HG02798 (cell line): Measurements from ENCODE around the gene LYSET.
"Not testable (repeated sequence)": the region's sequence is repeated elsewhere in the genome, so short reads cannot be mapped to it uniquely, and the experiment has no call there.

Experiments used
- ATAC-seq: cut with Tn5 transposase; IDR thresholded peaks from one replicate; pipeline ENCODE4 v1.9.1; 2021; ENCODE audit warnings: mild to moderate bottlenecking; ENCODE audit not compliant: unreplicated experiment, poor library complexity

LYSET gene, protein sequence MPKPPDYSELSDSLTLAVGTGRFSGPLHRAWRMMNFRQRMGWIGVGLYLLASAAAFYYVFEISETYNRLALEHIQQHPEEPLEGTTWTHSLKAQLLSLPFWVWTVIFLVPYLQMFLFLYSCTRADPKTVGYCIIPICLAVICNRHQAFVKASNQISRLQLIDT

DNA sequence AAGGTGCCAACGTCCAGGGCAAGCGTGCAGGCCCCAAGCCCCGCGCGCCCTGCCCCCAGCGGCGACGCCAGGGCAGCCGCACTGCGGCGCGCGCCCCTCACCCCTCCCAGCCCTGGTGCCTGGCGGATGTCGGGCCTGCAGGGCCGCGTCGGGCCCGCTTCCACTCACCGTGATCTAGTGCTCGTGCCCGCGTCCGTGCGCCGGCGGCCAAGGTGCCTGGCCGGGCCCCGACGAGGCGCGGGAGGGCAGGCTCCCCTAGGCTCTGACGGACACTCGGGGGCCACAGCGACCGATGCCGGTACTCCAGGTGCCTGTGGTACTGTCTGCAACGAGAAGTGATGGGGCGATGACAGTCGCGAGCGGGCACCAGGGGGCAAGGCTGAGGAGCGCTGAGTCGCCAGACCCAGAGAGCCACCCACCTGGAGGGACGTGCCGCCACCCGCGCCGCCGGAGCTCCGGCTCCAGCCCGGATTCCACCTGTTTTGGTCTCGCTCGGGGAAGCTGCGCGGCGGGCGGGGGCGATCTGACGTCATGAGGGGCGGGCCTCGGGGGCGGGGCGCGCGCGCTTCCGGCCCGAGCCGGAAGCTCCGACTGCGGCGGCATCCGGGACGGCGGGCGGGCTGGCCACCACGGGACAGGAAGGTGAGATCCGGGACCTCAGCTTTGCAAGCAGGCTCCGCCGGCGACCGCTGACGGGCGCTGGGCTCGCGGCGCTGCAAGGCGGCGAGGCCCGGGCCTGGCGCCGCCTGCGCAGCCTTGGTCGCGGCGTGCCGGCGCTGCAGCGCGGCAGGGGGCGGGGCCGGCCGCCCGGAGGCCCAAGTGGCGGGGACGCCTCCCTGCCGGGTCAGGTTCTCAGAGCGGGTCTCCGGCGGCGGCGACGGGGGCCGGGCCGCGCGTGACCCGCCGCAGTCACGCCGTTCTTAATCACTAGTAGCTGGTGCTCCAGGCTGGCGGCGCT lies at the start of gene LYSET, which contains the start of gene MOAP1:
TSS of gene LYSET (plus strand) at position 927 of the 958 bp plus-strand sequence. CDS start 89 bp downstream, outside the sequence.
TSS of gene MOAP1 (minus strand) at position 507 of the 958 bp plus-strand sequence. CDS start 655 bp downstream, outside the sequence.
- peak; percentile 87 for ATAC-seq

DNA sequence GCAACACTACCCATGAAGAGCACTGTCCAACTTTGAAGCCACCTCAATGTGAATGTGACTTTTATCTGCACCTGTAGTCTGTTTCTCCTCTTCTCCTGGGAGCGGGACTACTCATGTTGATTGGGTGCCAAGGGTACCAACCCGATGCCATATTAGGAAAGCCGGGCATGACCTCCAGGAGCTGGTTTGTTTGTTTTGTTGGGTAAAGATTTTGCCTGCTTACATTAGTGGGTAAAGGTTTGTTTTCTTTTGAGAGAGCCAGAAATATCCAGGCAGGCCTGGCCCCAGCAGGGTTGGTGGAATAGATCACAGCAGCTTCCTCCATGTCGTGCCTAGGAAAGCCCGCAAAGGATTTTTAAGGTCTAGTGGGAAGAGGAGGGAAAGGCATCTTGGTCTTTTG lies 49.7 kb upstream of the LYSET start:
- ATAC-seq: no peak

DNA sequence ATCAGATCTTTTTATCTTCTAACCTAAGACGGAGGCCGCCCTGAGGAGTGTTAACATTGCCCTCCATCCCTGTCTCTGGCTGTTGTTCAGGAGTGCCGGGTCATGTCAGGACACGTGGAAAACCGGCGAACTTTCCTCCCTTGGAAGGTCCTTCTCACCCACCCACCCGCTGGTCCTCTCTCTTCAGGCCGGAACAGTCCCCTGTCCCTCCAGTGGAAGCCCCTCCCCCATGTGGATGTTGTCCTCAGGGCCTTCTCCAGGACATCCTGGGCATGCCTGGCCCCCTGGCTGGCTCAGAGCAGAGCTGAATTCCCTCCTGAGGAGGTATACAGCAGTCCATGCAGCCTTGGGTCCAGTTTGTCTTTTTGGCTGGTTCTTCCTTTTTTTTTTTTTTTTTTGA lies 49.1 kb upstream of the LYSET start:
- no peak for ATAC-seq

DNA sequence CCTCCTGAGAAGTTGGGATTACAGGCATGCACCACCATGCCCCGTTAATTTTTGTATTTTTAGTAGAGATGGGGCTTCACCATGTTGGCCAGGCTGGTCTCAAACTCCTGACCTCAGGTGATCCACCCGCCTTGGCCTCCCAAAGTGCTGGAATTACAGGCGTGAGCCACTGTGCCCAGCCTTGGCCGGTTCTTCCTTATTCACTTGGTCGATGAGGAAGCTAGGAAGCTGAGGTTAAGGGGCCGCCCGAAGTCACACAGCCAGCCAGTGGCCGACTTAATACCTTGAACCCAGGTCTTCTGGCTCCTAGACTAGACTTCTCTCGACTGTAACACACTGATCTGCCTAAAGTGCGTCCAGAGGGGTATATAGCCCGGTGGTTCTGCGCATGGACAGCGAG lies 48.6 kb upstream of the LYSET start:
- not testable (repeated sequence) for ATAC-seq

DNA sequence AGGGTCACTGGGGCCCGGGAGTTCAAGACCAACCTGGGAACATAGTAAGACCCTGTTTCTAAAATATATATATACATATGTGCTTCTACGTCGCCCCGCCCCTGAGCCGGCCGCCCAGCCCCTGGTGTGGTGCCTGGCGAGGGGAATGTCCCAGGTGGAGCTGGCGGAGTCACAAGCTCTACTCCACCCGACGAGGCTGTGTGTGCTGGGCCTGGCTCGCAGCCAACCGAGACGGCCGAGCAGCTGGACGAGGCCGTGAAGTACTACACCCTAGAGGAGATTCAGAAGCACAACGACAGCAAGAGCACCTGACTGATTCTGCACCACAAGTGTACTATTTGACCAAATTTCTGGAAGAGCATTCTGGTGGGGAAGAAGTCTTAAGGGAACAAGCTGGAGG lies 47.3 kb upstream of the LYSET start:
- ATAC-seq: no peak

DNA sequence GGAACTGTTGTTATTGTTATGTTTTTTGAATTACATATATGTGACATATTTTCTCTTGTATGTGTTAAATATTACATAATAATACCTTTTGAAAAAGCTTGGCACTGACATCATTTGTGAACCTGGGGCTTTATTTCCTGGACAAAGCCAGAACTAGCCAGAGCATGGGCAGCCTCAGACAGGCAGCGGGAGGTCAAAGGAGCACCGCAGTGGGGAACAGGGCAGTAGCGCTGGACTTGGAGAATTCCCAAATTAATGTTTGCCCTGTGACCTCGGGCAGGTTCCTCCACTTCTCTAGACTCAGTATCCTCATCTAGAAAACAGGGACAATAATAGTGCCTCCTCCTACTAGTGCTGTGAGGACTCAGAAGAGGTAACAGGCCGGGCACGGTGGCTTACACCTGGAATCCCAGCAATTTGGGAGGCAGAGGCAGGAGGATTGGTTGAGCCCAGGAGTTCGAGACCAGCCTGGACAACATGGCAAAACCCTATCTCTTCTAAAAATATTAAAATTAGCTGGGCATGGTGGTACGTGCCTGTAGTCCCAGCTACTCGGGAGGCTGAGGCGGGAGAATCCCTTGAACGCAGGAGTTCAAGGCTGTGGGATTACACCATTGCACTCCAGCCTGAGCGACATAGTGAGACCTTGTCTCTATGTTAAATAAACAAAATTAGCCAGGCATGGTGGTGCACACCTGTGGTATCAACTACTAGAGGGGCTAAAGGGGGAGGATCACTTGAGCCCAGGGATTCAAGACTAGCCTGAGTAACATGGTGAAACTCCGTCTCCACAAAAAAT lies 42.1 kb upstream of the LYSET start:
- no peak for ATAC-seq

DNA sequence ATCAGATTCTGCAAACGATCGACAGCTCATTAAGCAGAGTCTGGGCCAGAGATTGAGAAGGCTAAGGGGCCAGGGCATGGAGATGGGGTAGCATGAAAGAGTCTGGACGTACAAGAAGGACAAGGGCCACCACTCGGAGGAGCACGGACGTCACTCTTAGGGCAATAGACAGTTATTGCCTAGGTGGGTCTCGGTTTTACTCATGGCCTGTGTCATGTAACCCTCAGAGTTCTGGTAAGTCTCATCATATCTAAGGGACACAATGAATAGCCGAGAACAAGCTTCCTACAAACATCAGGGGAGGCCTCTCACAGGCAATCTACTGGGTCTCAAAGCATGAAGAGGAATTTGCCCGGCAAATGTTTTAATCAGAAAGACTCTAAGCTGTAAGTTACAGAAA lies 39.0 kb upstream of the LYSET start:
- ATAC-seq: no peak

DNA sequence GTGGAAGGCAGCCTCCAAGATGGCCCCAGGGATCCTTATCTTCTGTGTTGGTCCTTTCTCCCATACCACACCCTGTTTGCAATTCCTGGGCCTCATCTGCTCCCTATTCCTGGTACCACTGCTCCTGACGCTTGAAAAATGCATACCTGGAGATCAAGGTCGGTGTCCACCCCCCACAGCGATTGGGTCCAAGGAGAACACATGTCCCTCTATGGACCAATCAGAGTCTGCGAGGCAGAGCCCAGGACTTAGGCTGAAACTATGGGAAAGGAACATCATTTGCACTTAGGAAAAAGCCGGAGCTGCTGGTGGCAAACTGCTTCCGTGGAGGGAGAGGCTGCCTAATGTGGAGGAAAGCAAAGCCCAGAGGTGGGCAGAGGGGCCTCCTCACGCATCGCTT lies 36.1 kb upstream of the LYSET start:
- ATAC-seq: no peak

DNA sequence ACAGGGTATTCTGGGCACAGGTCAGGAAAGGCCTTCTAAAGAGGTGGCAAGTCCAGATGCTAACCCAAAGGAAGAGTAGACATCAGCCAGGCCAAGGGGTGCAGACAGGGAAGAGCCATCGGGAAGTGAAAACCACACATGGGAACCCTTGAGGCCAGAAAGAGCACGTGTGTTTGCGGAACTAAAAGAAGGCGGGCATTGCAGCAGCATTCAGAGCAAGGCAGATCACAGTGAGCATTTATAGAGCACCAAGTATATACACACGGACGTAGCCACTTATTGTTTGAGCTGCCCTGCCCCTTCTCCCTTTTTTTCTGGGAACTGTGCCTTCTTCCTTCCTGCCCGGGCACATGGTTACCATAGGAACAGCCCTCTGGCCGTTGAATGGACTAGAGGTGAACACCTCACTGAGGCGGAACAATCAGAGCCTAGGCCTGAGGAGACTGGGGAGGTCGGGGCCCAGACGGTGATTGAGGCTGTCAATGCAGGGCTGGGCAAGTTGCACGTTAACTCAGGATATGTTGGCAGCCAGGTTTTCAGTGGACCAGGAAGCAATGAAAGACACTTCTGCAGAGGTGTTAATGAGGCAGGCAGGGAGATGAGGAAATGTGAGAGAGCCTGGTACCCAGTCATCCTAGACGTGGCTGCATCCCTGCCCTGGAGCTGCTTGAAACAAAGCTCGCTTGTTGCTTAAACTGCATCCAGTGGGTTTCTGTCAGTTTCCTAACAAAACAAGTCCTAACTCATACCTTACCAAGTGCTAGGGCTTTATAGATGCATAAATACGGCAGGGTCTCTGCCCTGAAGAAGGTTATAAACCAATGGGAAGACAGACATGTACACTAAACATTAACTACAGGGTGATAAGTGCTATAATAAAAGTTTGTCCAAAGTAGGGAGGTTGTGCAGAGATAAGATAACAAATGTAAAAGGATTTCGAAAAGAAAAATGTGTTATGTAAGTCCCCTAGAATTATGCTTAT lies 34.6 kb upstream of the LYSET start:
- ATAC-seq: no peak

DNA sequence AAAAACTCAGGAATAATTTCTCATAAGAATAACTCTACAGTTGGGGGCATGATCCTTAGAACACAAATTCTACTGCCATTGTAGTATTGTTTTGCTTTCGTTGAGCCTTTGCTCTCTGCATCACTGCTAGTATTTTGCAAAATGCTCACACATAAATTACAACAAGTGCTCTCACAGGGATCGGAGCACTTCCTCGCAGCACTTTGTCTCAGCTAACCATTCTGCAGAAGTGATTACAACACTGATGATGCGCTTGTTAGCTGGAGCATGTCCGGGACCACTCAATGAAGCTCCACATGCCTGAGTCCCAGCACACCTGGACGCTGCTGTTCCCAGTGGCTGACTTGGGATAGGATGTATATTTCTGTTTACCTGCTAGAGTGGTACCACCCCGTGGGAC lies 32.0 kb upstream of the LYSET start:
- no peak for ATAC-seq

DNA sequence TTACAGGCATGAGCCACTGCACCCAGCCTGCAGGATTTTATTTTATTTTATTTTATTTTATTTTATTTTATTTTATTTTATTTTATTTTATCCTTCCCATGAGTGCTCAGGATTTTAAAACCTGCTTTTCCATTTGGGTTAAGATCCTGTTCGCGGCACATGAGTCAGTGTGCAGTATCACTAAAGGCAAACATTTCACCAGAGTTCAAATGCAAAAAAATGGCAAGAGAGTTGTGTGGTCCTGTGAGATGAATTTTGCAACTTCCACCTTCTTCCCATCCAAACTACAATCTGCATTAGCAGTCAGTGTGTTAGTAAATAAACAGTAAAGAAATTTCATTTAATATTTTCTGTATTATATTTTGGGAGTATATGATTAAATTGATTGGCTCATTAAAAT lies 29.4 kb upstream of the LYSET start:
- no peak for ATAC-seq

DNA sequence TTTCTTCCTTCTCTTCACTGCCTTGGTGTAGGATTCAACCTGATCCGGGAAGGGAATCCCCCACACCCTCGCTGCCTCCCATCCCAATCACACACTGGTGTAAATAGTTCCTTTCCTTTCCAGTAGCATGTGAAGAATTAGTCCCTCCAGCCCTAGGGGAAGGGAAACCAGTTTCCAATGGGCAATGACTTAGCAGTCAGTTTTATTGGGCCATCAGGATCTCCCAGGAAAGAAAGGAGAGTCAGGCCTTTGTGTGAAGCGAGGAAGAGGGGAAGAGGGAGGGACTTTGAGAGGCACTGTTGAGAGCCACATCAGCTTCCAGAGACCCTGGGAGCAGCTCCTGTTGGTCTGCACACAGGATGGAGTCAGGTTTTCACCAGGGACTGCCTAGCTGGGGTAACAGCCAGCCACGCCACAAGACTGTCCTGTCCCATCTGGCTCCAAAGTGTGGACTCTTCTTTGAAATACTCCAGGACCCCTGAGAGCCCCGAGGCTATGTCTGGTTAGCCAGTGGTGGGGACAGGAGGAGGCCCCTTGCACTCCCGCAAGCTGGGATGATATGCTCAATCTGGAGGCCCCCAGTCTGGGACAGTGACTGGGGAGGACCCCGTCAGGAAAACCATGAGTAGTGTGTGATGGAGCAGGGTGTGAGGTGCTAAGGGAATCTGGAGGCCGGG lies 28.3 kb upstream of the LYSET start:
- ATAC-seq: no peak

DNA sequence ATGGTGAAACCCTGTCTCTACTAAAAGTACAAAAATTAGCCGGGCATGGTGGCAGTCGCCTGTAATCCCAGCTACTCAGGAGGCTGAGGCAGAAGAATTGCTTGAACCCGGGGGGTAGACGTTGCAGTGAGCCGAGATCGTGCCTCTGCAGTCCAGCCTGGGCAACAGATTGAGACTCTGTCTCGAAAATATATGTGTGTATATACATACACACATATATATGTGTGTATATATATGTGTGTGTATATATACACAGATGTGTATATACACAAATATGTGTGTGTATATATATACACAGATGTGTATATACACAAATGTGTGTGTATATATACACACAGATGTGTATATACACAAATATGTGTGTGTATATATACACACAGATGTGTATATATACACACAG lies 26.8 kb upstream of the LYSET start:
- ATAC-seq: not testable (repeated sequence)

DNA sequence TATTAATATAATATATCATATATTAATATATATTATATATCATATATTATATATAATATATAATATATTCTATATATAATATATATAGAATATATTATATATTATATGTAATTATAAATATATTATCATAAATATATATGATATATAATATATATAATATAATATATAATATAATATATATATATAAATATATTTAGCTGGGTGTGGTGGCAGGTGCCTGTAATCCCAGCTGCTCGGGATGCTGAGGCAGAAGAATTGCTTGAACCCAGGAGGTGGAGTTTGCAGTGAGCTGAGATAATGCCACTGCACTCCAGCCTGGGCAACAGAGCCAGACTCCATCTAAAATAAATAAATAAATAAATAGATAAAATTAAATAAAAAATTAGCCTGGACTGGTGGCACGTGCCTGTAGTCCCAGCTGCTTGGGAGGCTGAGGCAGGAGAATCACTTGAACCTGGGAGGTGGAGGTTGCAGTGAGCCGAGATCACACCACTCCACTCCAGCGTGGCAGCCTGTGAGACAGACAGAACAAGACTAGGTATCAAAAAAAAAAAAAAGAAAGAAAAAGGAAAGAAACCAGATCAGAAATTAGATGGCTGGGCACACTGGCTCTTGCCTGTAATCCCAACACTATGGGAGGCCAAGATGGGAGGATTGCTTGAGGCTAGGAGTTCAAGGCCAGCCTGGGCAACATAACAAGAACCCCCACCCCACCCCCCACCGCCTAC lies 25.3 kb upstream of the LYSET start:
- ATAC-seq: not testable (repeated sequence)

DNA sequence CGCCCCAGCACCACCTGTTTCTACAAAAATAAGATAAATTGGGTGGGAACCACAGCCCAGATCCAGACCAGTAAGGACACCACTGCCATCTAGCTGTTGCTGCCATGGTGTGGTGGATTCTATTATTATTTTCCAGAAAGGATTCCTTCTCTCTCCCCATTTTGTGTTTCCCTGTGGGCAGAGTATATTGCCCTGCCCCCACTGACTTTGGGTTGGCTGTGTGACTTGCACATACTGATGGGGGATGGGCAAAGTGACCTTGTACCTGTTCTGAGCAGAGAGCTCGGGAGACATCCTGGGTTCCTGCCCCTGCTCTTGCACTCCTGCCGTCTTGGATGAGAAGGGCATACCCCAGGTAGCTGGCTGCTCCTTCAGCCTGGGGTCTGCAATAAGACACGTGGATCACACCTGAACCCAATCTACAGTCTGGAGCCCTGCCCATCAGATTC lies 24.7 kb upstream of the LYSET start:
- no peak for ATAC-seq

DNA sequence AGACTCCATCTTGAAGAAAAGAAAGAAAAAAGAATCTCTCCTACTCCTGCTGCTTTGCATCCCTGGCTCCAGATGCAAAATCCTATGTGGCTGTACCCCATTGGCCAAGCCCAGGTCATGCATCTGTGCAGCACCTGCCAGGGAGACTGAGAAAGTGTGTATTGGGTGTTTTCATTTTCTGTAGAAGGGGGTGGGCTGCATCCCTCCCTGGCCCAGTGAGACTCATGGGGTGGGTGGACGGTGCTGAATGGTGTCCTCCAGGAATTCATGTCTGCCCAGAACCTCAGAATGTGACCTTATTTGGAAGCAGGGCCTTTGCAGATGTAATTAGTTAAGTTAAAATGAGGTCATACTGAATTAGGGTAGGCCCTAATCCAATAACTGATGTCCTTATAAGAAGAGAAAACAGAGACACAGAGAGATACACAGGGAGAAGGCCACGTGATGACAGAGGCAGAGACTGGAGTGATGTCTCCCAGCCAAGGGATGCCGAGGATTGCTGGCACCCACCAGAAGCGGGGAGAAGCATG lies 23.6 kb upstream of the LYSET start:
- no peak for ATAC-seq

DNA sequence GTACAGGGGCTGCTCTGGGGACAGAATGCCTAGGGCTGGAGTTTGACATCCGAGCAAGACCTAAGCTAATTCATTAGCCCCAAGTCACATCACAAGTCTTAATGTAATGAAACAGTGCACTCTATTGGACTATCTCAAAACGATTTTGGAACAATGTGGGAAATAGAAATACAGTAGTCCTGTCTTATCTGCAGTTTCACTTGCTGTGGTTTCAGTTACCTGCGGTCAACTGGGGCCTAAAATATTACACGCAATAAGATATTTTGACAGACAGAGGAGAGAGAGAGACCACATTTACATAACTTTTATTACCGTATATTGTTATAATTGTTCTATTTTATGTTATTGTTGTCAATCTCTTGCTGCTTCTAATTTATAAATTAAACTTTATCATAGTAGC lies 21.6 kb upstream of the LYSET start:
- no peak for ATAC-seq
